SK-N-SH treated with all-trans-retinoic acid at 6 μM for 48 hours (cell line): ENCODE measurements around the gene CDK6.

Experiments
- ATAC-seq: fragments of 200-7000 bp; cut with Tn5 transposase; 3 replicates; pipeline ENCODE4 v1.9.1; 2020; ENCODE audit warnings: mild to moderate bottlenecking, moderate library complexity
- ARNTL ChIP-seq: fragments of 450-650 bp; formaldehyde crosslinking; IDR thresholded peaks from 2 replicates; pipeline ENCODE4 v1.5.0; 2020; ENCODE audit warnings: low read depth, mild to moderate bottlenecking, moderate library complexity, borderline replicate concordance
- BACH2 ChIP-seq: fragments of 250-450 bp; sonication (Bioruptor Pico); IDR thresholded peaks from 2 replicates; pipeline ENCODE4 v1.9.0; 2021; ENCODE audit warnings: mild to moderate bottlenecking, borderline replicate concordance
- CREB5 ChIP-seq: fragments of 250-450 bp; sonication (Bioruptor Pico); IDR thresholded peaks from 2 replicates; pipeline ENCODE4 v1.5.1; 2020; ENCODE audit warnings: low read depth, mild to moderate bottlenecking, moderate library complexity
- CSDC2 ChIP-seq: fragments of 250-450 bp; sonication (Bioruptor Pico); IDR thresholded peaks from 2 replicates; pipeline ENCODE4 v1.5.0; 2020; ENCODE audit warnings: mild to moderate bottlenecking, moderate library complexity
- CSRNP3 ChIP-seq: fragments of 250-450 bp; sonication (Bioruptor Pico); IDR thresholded peaks from 2 replicates; pipeline ENCODE4 v1.5.1; 2021; ENCODE audit warnings: mild to moderate bottlenecking, moderate library complexity
- ESRRG ChIP-seq: fragments of 250-450 bp; sonication (Bioruptor Pico); IDR thresholded peaks from 2 replicates; pipeline ENCODE4 v1.6.1; 2021; ENCODE audit warnings: mild to moderate bottlenecking
- ISL1 ChIP-seq: fragments of 250-450 bp; sonication (Bioruptor Pico); IDR thresholded peaks from 2 replicates; pipeline ENCODE4 v2.1.2; 2022; ENCODE audit warnings: mild to moderate bottlenecking, moderate library complexity
- OSR1 ChIP-seq: fragments of 250-450 bp; sonication (Bioruptor Pico); IDR thresholded peaks from 2 replicates; pipeline ENCODE4 v1.8.0; 2022; ENCODE audit warnings: moderate library complexity, mild to moderate bottlenecking, inconsistent platforms
- POU6F1 ChIP-seq: fragments of 250-450 bp; sonication (Bioruptor Pico); IDR thresholded peaks from 2 replicates; pipeline ENCODE4 v1.8.0; 2021; ENCODE audit warnings: low read depth, mild to moderate bottlenecking, moderate library complexity, borderline replicate concordance
- PPARA ChIP-seq: fragments of 250-450 bp; sonication (Bioruptor Pico); IDR thresholded peaks from 2 replicates; pipeline ENCODE4 v1.5.0; 2020; ENCODE audit warnings: mild to moderate bottlenecking, borderline replicate concordance
- RARB ChIP-seq: fragments of 250-450 bp; sonication (Bioruptor Pico); IDR thresholded peaks from 2 replicates; pipeline ENCODE4 v1.8.0; 2021; ENCODE audit warnings: mild to moderate bottlenecking, moderate library complexity
- SNAI2 ChIP-seq: fragments of 250-450 bp; sonication (Bioruptor Pico); IDR thresholded peaks from 2 replicates; pipeline ENCODE4 v1.5.0; 2020; ENCODE audit warnings: mild to moderate bottlenecking, moderate library complexity
- TCF4 ChIP-seq: fragments of 250-450 bp; sonication (Bioruptor Pico); IDR thresholded peaks from 2 replicates; pipeline ENCODE4 v1.8.0; 2021; ENCODE audit warnings: mild to moderate bottlenecking, moderate library complexity, borderline replicate concordance
- TOX ChIP-seq: fragments of 250-450 bp; sonication (Bioruptor Pico); IDR thresholded peaks from 2 replicates; pipeline ENCODE4 v1.8.0; 2021; ENCODE audit warnings: mild to moderate bottlenecking, moderate library complexity, borderline replicate concordance
- TSHZ2 ChIP-seq: fragments of 250-450 bp; sonication (Bioruptor Pico); IDR thresholded peaks from 2 replicates; pipeline ENCODE4 v1.5.0; 2020; ENCODE audit warnings: mild to moderate bottlenecking, moderate library complexity
- ZC3H10 ChIP-seq: fragments of 250-450 bp; sonication (Bioruptor Pico); IDR thresholded peaks from 2 replicates; pipeline ENCODE4 v1.5.1; 2021; ENCODE audit warnings: mild to moderate bottlenecking, moderate library complexity
- ZFP3 ChIP-seq: fragments of 250-450 bp; sonication (Bioruptor Pico); IDR thresholded peaks from 2 replicates; pipeline ENCODE4 v1.5.0; 2020; ENCODE audit warnings: mild to moderate bottlenecking, moderate library complexity
- ZFP30 ChIP-seq: fragments of 450-650 bp; formaldehyde crosslinking; IDR thresholded peaks from 2 replicates; pipeline ENCODE4 v1.5.0; 2022; ENCODE audit warnings: mild to moderate bottlenecking, moderate library complexity
- ZNF565 ChIP-seq: fragments of 450-650 bp; formaldehyde crosslinking; conservative IDR thresholded peaks from 2 replicates; pipeline ENCODE4 v1.5.0; 2020; ENCODE audit warnings: low read depth, mild to moderate bottlenecking, moderate library complexity
- ZNF70 ChIP-seq: fragments of 450-650 bp; formaldehyde crosslinking; IDR thresholded peaks from 2 replicates; pipeline ENCODE4 v1.5.0; 2020; ENCODE audit warnings: mild to moderate bottlenecking, moderate library complexity
- ZNF8 ChIP-seq: fragments of 450-650 bp; formaldehyde crosslinking; IDR thresholded peaks from 2 replicates; pipeline ENCODE4 v1.5.0; 2020; ENCODE audit warnings: mild to moderate bottlenecking, moderate library complexity

Gene CDK6

GRCh38 chr7:92850516-92850915, 14.1 kb upstream of the CDK6 start (continued):
- no peak for TF ChIP-seq POU6F1
- TF ChIP-seq ZNF565 (CRISPR knock-in tag): no peak
- no peak for TF ChIP-seq ZC3H10 (CRISPR knock-in tag)
- no peak for TF ChIP-seq ZFP30 (CRISPR knock-in tag)
- no peak for TF ChIP-seq RARB (CRISPR knock-in tag)
- no peak for TF ChIP-seq ARNTL (CRISPR knock-in tag)
- TF ChIP-seq TOX (CRISPR knock-in tag): no peak
- no peak for TF ChIP-seq BACH2
- no peak for TF ChIP-seq CREB5
- TF ChIP-seq PPARA: no peak

- ATAC-seq: no peak
- TF ChIP-seq ISL1 (CRISPR knock-in tag): no peak
- no peak for TF ChIP-seq ARNTL (CRISPR knock-in tag)
- no peak for TF ChIP-seq SNAI2
- no peak for TF ChIP-seq ZFP3 (CRISPR knock-in tag)
- TF ChIP-seq ESRRG: no peak
- no peak for TF ChIP-seq BACH2
- no peak for TF ChIP-seq CSDC2 (CRISPR knock-in tag)
- TF ChIP-seq CSRNP3: no peak
- TF ChIP-seq ZNF8 (CRISPR knock-in tag): no peak
- no peak for TF ChIP-seq CREB5
- no peak for TF ChIP-seq TSHZ2 (CRISPR knock-in tag)
- TF ChIP-seq TCF4 (CRISPR knock-in tag): no peak
- TF ChIP-seq RARB (CRISPR knock-in tag): no peak
- TF ChIP-seq PPARA: no peak
- no peak for TF ChIP-seq ZNF70
These were observed 12.9 kb upstream of the CDK6 start for GRCh38 chr7:92849322-92849721.

- ATAC-seq: no peak
- TF ChIP-seq ARNTL (CRISPR knock-in tag) (no peak), ZNF8 (CRISPR knock-in tag) (no peak), CREB5 (no peak), ZFP30 (CRISPR knock-in tag) (no peak), ESRRG (no peak), ZNF565 (CRISPR knock-in tag) (no peak), SNAI2 (no peak), OSR1 (CRISPR knock-in tag) (no peak), BACH2 (no peak), ZFP3 (CRISPR knock-in tag) (no peak), CSDC2 (CRISPR knock-in tag) (no peak)
These were observed 12.5 kb upstream of the CDK6 start for GRCh38 chr7:92848851-92849250.
